Urothelium cell line (cell line): Measurements from ENCODE around the gene PHLDA2.

Experiments
- DNase-seq: peaks from one replicate; pipeline ENCODE4 v3.0.0; 2011; ENCODE audit warnings: low spot score, mixed read lengths
- FAIRE-seq: peaks from 2 replicates; lab custom pipeline; 2011; peaks lifted over from hg19 to GRCh38; lab: Jason Lieb, UNC

The PHLDA2 gene

GRCh38 chr11:2928605-2929530, at the start of gene PHLDA2:
TSS of gene PHLDA2 (minus strand) at chr11:2929420. CDS start at chr11:2929364, 56 bp downstream.
- FAIRE-seq (no peak), DNase-seq (peak; percentile 81)

DNA sequence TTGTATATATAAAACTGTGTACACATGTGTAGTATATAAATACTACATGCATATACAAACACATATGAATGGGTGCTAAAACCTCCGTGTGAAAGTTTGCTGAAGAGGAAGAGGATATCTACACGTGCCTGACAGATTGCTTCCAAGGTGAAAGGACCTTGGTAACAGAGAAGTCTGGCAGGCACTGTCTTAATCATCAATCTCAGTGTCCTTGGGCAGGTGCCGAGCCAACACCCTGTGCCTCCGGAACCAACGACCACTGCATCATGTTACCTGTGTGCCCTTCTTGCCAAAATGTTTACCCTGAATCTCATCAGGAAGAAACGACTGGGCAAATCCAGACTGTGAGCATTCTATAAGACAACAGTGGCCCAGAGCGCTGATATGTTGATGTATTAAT, 47.9 kb upstream of the PHLDA2 start:
- FAIRE-seq: no peak
- no peak for DNase-seq

DNA sequence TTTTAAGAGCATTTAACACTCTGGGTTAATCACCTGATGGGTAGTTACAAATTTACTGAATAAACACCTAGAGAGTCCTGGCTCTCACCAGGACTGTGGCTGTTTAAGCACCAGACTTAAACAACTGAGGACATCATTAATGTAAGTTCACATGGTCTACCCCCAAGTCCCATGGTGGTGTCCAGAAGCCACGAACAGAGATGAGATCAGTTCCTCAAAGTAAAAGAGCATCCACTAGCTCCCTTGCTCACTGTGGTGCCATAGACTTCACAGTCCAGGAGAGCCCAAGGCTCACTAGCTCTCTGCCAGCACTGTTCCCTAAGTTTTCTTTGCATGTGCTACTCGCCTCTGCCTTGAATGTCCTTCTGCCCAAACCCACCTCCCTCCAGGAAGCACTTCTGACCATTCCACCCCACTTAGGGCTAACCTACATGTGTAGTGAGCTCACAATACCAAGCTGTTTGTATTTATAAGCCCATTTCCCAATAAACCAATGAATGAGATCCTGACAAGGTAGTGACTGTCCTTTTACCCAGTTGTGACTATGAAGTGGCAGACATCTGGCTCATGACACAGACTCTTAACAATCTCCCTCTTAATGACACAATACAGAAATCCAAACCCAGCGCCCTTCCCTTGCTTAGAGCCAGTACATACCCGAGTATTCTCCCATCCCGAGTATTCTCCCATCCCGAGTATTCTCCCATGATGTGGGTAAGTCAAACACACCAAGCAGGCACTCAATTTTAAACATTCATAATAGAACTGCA, 47.3 kb upstream of the PHLDA2 start:
- DNase-seq (no peak), FAIRE-seq (no peak)

DNA sequence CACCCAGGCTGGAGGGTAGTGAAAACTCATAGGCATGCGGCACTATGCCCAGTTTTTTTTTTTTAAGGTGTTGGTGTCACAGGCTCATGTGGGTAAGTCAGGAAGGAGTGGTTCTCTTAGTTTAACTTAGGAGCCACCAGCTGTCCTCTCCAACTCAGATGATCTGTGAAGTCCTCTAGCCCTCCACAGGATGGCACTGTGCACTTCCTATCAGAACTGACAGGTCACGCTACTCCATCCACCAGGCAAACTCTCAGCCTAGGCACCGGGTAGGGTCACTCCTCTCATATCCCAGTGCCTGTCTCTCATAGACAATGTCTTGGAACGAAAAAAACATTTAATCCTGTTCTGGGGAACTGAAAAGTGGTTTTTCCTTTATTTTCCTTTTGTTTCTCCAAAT, 46.4 kb upstream of the PHLDA2 start:
- FAIRE-seq (no peak), DNase-seq (peak; percentile 41)

DNA sequence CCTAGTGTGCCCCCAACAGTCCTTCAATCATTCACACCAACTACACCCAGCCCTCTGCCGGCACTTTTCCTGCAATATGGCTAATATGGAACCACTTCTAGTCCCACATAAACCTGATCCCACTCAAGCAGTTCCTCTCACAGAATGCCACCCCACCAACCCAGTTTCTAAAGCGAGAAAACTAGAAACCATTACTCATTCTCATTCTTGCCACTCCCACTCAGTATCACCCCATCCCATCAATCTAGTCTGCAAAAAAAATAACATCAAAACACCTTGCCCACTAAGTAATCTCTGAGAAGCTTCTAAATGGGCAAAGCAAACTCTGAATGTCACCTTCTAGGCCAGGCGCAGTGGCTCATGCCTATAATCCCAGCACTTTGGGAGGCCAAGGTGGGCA, 45.1 kb upstream of the PHLDA2 start:
- DNase-seq (no peak), FAIRE-seq (no peak)

- DNase-seq: no peak
Observed at GRCh38 chr11:2968341-2968900, 39.2 kb upstream of the PHLDA2 start.

GRCh38 chr11:2964782-2965181, 35.6 kb upstream of the PHLDA2 start:
- DNase-seq: no peak
- no peak for FAIRE-seq

More at GRCh38 chr11:2968341-2968900, 39.2 kb upstream of the PHLDA2 start:
- no peak for FAIRE-seq

GRCh38 chr11:2963761-2964160, 34.5 kb upstream of the PHLDA2 start:
- no peak for FAIRE-seq
- no peak for DNase-seq

- FAIRE-seq (no peak), DNase-seq (no peak)
Observed at GRCh38 chr11:2963112-2963754, 34.0 kb upstream of the PHLDA2 start.

DNA sequence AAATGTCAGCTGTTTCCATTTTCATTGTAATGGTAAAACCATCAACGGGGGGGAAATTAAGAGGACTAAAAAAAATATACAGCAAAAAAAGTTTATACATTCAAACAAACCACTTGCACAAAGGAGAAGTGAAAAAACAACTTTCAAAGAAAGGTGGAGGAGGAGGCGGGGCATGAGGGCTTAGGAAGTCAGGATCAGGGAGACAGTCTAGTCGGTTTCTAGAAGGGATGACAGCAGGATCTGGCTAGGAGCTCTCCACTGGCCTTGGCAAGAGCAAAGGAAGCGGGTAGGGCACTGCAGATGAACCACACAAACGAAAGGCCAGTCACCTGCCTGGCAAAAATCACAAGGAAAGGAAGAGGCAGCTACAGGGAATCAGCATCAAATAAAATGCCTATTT, 31.9 kb upstream of the PHLDA2 start:
- DNase-seq (no peak), FAIRE-seq (no peak)

- FAIRE-seq: no peak
- no peak for DNase-seq
Observed at GRCh38 chr11:2960139-2960538, 30.9 kb upstream of the PHLDA2 start.

GRCh38 chr11:2958251-2958650, 29.0 kb upstream of the PHLDA2 start:
- no peak for FAIRE-seq

DNA sequence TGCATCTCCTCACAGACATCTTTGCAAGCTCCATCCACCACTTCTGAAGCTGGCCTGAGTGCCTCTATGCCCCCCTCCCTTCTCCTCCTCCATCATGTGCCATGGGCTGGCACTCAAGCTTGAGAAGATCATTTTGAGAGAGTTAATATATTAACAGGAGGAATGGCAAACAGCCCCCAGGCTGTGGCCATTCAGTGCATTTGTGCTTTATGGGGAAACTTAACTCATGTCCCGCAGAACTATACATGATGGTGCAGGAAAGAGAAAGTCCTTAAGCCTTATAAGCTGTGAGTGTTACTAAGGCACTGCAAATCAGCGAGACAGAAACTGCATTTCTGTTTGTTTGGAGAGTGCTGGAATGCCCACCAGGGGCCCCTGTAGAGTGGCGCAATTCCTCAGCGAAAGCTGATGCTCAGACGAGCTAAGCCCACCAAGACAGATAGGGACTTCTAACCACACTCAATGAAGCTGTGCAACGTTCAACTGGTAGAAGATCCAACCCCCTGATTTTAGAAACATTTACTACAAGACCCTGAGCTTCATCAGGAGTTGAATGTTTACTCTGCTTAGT, 26.8 kb upstream of the PHLDA2 start:
- DNase-seq (no peak), FAIRE-seq (no peak)

More at GRCh38 chr11:2958251-2958650, 29.0 kb upstream of the PHLDA2 start:
- DNase-seq: no peak

GRCh38 chr11:2954263-2954662, 25.0 kb upstream of the PHLDA2 start:
- no peak for FAIRE-seq
- DNase-seq: no peak

- DNase-seq (no peak), FAIRE-seq (no peak)
Observed at GRCh38 chr11:2952290-2952689, 23.1 kb upstream of the PHLDA2 start.

- no peak for DNase-seq
- FAIRE-seq: no peak
Observed at GRCh38 chr11:2951231-2952110, 22.3 kb upstream of the PHLDA2 start.

DNA sequence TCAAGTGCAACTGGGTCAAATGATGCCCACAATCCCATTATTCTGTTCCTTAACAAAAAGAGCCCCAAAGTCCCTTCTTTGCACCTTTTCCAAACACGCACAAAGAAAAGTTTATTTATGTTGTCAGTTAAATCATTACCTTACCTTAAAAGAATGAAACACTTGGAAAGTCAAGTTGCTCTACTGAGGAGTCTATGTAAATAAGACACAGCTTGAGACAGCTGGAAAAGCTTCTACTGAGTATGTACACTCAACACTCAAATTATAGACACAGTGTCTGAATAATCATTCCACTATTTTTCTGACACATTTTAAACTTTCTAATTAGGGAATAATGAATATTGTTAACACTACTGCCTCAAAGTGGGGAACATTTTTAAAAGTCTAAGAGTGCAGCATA, 21.6 kb upstream of the PHLDA2 start:
- no peak for DNase-seq
- FAIRE-seq: no peak

GRCh38 chr11:2949920-2950319, 20.7 kb upstream of the PHLDA2 start:
- no peak for FAIRE-seq
- no peak for DNase-seq

- FAIRE-seq (no peak), DNase-seq (no peak)
Observed at GRCh38 chr11:2947744-2948143, 18.5 kb upstream of the PHLDA2 start.
